H4 (cell line): ENCODE data around the gene FAR2. TPM values are rescaled to one million over a fixed set of nuclear protein-coding genes. Genes with fewer than 3 reads are reported as not detected.
A peak's percentile ranks its signal among the peaks of the same experiment; 100 is the strongest.
"Not testable (repeated sequence)": the region's sequence is repeated elsewhere in the genome, so short reads cannot be mapped to it uniquely, and the experiment has no call there.

Source experiments
- DNase-seq: peaks from one replicate; pipeline ENCODE4 v3.0.0-alpha.2; 2015; ENCODE audit warnings: low spot score
- total RNA-seq: library from RNA; depleted of rRNA; stranded (reverse); fragments of >200 nt; shearing (Covaris generic); gene quantifications from 2 replicates; pipeline ENCODE4 v1.2.3, GENCODE V29; 2014; rRNA removed

Gene FAR2
- 3.2 and 3.3 TPM in 2 replicates for total RNA-seq

- DNase-seq: peak; percentile 30
Measured at GRCh38 chr12:29148911-29149690, at the start of gene FAR2. Gene FAR2, plus strand, starts transcription at chr12:29149278. Its CDS starts 121,172 bp downstream, at chr12:29270450.

- DNase-seq: no peak
Measured at GRCh38 chr12:29102741-29103140, 46.3 kb upstream of the FAR2 start.

- no peak for DNase-seq
Measured at GRCh38 chr12:29103539-29103974, 45.5 kb upstream of the FAR2 start.

GRCh38 chr12:29104516-29104915 is 44.6 kb upstream of the FAR2 start:
- DNase-seq: no peak

- no peak for DNase-seq
Measured at GRCh38 chr12:29110506-29111442, 38.3 kb upstream of the FAR2 start.

GRCh38 chr12:29113101-29113500 is 36.0 kb upstream of the FAR2 start:
- no peak for DNase-seq

GRCh38 chr12:29116414-29116813 is 32.7 kb upstream of the FAR2 start:
- no peak for DNase-seq

- no peak for DNase-seq
Measured at GRCh38 chr12:29131539-29131938, 17.5 kb upstream of the FAR2 start.

GRCh38 chr12:29132316-29132715 is 16.8 kb upstream of the FAR2 start:
- DNase-seq: no peak

- DNase-seq: no peak
Measured at GRCh38 chr12:29133181-29133580, 15.9 kb upstream of the FAR2 start.

- no peak for DNase-seq
Measured at GRCh38 chr12:29133680-29134079, 15.4 kb upstream of the FAR2 start.

GRCh38 chr12:29138256-29138655 is 10.8 kb upstream of the FAR2 start:
- not testable (repeated sequence) for DNase-seq

GRCh38 chr12:29138855-29139254 is 10.2 kb upstream of the FAR2 start:
- DNase-seq: not testable (repeated sequence)

GRCh38 chr12:29145372-29146170 is 3.5 kb upstream of the FAR2 start:
- DNase-seq: no peak

- no peak for DNase-seq
Measured at GRCh38 chr12:29146196-29146595, 2.9 kb upstream of the FAR2 start.

GRCh38 chr12:29147731-29148595 is 1.1 kb upstream of the FAR2 start:
- no peak for DNase-seq

GRCh38 chr12:29148596-29148910 is 525 bp upstream of the FAR2 start:
- no peak for DNase-seq

- no peak for DNase-seq
Measured at GRCh38 chr12:29149691-29150281, 708 bp downstream of the FAR2 start.

GRCh38 chr12:29150462-29150861 is 1.4 kb downstream of the FAR2 start:
- DNase-seq: no peak

GRCh38 chr12:29152223-29152868 is 3.3 kb downstream of the FAR2 start:
- DNase-seq: no peak
